ENCODE results near the gene OXNAD1.
"Not testable (repeated sequence)": the region's sequence is repeated elsewhere in the genome, so short reads cannot be mapped to it uniquely, and the experiment has no call there.

DNA sequence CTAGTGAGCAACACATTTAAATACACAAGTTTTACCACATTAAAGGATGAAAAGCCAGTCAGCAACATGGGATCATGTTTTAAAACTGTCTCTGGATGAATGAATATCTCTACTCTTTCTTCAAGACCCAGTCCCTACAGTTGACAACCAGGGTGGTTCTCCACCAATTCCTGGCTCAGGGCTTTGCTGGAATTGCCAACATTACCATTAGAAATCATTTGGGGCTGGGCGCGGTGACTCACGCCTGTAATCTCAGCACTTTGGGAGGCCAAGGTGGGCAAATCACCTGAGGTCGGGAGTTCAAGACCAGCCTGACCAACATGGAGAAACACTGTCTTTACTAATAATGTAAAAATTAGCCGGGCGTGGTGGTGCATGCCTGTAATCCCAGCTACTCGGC, 45.5 kb downstream of the OXNAD1 start:
- not testable (repeated sequence) for TF ChIP-seq POLR2A, POLR2AphosphoS5 (IDR thresholded peaks at IDR 0.05)
- TF ChIP-seq, protein P1, sequence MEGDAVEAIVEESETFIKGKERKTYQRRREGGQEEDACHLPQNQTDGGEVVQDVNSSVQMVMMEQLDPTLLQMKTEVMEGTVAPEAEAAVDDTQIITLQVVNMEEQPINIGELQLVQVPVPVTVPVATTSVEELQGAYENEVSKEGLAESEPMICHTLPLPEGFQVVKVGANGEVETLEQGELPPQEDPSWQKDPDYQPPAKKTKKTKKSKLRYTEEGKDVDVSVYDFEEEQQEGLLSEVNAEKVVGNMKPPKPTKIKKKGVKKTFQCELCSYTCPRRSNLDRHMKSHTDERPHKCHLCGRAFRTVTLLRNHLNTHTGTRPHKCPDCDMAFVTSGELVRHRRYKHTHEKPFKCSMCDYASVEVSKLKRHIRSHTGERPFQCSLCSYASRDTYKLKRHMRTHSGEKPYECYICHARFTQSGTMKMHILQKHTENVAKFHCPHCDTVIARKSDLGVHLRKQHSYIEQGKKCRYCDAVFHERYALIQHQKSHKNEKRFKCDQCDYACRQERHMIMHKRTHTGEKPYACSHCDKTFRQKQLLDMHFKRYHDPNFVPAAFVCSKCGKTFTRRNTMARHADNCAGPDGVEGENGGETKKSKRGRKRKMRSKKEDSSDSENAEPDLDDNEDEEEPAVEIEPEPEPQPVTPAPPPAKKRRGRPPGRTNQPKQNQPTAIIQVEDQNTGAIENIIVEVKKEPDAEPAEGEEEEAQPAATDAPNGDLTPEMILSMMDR (IDR thresholded peaks at IDR 0.05): not testable (repeated sequence)
